GM12878 (cell line): ENCODE data around the gene ABHD15. TPM values are rescaled to one million over a fixed set of nuclear protein-coding genes. Genes with fewer than 3 reads are reported as not detected.
A peak's percentile ranks its signal among the peaks of the same experiment; 100 is the strongest.

Experiments used
- BMI1 ChIP-seq: fragments of 450-650 bp; IDR thresholded peaks from 2 replicates; pipeline ENCODE4 v1.6.1; 2016; ENCODE audit warnings: mild to moderate bottlenecking, moderate library complexity, borderline replicate concordance
- EED ChIP-seq: sonication (generic); IDR thresholded peaks from 2 replicates; pipeline ENCODE4 v1.6.1; 2016; ENCODE audit warnings: antibody characterized with exemption, low read depth
- IKZF1 ChIP-seq: fragments of 450-650 bp; conservative IDR thresholded peaks from 2 replicates; pipeline ENCODE4 v1.6.1; 2017; ENCODE audit warnings: antibody characterized with exemption, mild to moderate bottlenecking
- IKZF2 ChIP-seq, 2 experiments: fragments of 450-650 bp; IDR thresholded peaks; 2 replicates each; pipeline ENCODE4 v1.6.1; 2017; ENCODE audit warnings: mild to moderate bottlenecking in 2 of 2, moderate library complexity in 2 of 2
- MAX ChIP-seq: IDR thresholded peaks from 2 replicates; pipeline ENCODE4 v1.6.1; 2012; ENCODE audit warnings: low read depth, low read length, improper control_type of control experiment
- MTA3 ChIP-seq: IDR thresholded peaks from 2 replicates; pipeline ENCODE4 v1.6.1; 2012; ENCODE audit warnings: low read length, inconsistent platforms, borderline replicate concordance
- SMARCA5 ChIP-seq: fragments of 450-650 bp; IDR thresholded peaks from 2 replicates; pipeline ENCODE4 v1.6.1; 2017; ENCODE audit warnings: mild to moderate bottlenecking
- ZNF217 ChIP-seq: fragments of 450-650 bp; IDR thresholded peaks from 2 replicates; pipeline ENCODE4 v1.6.1; 2017; ENCODE audit warnings: antibody characterized with exemption, mild to moderate bottlenecking
- polyA plus RNA-seq, 11 experiments: library from polyadenylated mRNA; depleted of rRNA in 4 of 11; unstranded in 6 of 11; stranded (reverse) in 5 of 11; fragments of >200 nt; fragmentation: Nextera tagmentation in 4 of 11; fragmentation: Illumina TruSeq in 1 of 11; extraction: Ambion mirVana in 4 of 11; extraction: Trizol in 1 of 11; gene quantifications; 1 replicate in 1 of 11; 2 replicates in 10 of 11; pipeline versions ENCODE4 v1.2.1 to v1.2.3, GENCODE V29; 2011 to 2016; ENCODE audit warnings: inconsistent platforms in 2 of 11, missing spikeins in 2 of 11, low read depth in 1 of 11
- total RNA-seq, 4 experiments: library from RNA; depleted of rRNA in 3 of 4; stranded (reverse); fragments of >200 nt in 3 of 4; fragmentation: Illumina TruSeq in 1 of 4; extraction: Trizol in 1 of 4; gene quantifications; 2 replicates each; pipeline versions ENCODE4 v1.2.1 to v1.2.3, GENCODE V29; 2013 to 2021
- TF ChIP-seq, protein P1 (sequence below): fragments of 450-650 bp; formaldehyde crosslinking; IDR thresholded peaks from 2 replicates; pipeline ENCODE4 v1.4.0; 2020; ENCODE audit warnings: mild to moderate bottlenecking, moderate library complexity
- TF ChIP-seq, protein P2 (sequence below): fragments of 450-650 bp; IDR thresholded peaks from 2 replicates; pipeline ENCODE4 v1.6.1; 2017; ENCODE audit warnings: mild to moderate bottlenecking
- TF ChIP-seq, protein P3 (sequence below): fragments of 450-650 bp; IDR thresholded peaks from 2 replicates; pipeline ENCODE4 v1.6.1; 2017; ENCODE audit warnings: mild to moderate bottlenecking, moderate library complexity
- TF ChIP-seq, protein P4 (sequence below): fragments of 450-650 bp; IDR thresholded peaks from 2 replicates; pipeline ENCODE4 v1.6.1; 2017; ENCODE audit warnings: low read depth, mild to moderate bottlenecking, moderate library complexity
- TF ChIP-seq, protein P5 (sequence below): fragments of 450-650 bp; IDR thresholded peaks from 2 replicates; pipeline ENCODE4 v1.6.1; 2018; ENCODE audit warnings: mild to moderate bottlenecking, low read depth, moderate library complexity; ENCODE audit not compliant: partially characterized antibody

Gene ABHD15
- total and polyA plus RNA-seq, 10 of the 15 experiments (the other 5 are each of a cell fraction or from before 2014, with no cell fraction given), result 2.1 to 9.2 (median 4.9) TPM

- TF ChIP-seq, protein P1, sequence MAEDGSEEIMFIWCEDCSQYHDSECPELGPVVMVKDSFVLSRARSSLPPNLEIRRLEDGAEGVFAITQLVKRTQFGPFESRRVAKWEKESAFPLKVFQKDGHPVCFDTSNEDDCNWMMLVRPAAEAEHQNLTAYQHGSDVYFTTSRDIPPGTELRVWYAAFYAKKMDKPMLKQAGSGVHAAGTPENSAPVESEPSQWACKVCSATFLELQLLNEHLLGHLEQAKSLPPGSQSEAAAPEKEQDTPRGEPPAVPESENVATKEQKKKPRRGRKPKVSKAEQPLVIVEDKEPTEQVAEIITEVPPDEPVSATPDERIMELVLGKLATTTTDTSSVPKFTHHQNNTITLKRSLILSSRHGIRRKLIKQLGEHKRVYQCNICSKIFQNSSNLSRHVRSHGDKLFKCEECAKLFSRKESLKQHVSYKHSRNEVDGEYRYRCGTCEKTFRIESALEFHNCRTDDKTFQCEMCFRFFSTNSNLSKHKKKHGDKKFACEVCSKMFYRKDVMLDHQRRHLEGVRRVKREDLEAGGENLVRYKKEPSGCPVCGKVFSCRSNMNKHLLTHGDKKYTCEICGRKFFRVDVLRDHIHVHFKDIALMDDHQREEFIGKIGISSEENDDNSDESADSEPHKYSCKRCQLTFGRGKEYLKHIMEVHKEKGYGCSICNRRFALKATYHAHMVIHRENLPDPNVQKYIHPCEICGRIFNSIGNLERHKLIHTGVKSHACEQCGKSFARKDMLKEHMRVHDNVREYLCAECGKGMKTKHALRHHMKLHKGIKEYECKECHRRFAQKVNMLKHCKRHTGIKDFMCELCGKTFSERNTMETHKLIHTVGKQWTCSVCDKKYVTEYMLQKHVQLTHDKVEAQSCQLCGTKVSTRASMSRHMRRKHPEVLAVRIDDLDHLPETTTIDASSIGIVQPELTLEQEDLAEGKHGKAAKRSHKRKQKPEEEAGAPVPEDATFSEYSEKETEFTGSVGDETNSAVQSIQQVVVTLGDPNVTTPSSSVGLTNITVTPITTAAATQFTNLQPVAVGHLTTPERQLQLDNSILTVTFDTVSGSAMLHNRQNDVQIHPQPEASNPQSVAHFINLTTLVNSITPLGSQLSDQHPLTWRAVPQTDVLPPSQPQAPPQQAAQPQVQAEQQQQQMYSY, result no peak
- 0 out of 4 replicates have a peak, but pooled peaks of 1 of the 2 experiments have one; percentile 17 for TF ChIP-seq IKZF2 (IDR thresholded peaks at IDR 0.05)
- no peak for TF ChIP-seq MTA3
- TF ChIP-seq, protein P2, sequence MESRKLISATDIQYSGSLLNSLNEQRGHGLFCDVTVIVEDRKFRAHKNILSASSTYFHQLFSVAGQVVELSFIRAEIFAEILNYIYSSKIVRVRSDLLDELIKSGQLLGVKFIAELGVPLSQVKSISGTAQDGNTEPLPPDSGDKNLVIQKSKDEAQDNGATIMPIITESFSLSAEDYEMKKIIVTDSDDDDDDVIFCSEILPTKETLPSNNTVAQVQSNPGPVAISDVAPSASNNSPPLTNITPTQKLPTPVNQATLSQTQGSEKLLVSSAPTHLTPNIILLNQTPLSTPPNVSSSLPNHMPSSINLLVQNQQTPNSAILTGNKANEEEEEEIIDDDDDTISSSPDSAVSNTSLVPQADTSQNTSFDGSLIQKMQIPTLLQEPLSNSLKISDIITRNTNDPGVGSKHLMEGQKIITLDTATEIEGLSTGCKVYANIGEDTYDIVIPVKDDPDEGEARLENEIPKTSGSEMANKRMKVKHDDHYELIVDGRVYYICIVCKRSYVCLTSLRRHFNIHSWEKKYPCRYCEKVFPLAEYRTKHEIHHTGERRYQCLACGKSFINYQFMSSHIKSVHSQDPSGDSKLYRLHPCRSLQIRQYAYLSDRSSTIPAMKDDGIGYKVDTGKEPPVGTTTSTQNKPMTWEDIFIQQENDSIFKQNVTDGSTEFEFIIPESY, result no peak
- TF ChIP-seq EED, result 0 out of 2 replicates have a peak, but pooled peaks have one; percentile 27
- TF ChIP-seq BMI1, result no peak
- TF ChIP-seq SMARCA5, result peak; percentile 81; the same call in 1 of the 2 replicates
- no peak for TF ChIP-seq ZNF217
- TF ChIP-seq MAX, result no peak
- TF ChIP-seq, protein P3, sequence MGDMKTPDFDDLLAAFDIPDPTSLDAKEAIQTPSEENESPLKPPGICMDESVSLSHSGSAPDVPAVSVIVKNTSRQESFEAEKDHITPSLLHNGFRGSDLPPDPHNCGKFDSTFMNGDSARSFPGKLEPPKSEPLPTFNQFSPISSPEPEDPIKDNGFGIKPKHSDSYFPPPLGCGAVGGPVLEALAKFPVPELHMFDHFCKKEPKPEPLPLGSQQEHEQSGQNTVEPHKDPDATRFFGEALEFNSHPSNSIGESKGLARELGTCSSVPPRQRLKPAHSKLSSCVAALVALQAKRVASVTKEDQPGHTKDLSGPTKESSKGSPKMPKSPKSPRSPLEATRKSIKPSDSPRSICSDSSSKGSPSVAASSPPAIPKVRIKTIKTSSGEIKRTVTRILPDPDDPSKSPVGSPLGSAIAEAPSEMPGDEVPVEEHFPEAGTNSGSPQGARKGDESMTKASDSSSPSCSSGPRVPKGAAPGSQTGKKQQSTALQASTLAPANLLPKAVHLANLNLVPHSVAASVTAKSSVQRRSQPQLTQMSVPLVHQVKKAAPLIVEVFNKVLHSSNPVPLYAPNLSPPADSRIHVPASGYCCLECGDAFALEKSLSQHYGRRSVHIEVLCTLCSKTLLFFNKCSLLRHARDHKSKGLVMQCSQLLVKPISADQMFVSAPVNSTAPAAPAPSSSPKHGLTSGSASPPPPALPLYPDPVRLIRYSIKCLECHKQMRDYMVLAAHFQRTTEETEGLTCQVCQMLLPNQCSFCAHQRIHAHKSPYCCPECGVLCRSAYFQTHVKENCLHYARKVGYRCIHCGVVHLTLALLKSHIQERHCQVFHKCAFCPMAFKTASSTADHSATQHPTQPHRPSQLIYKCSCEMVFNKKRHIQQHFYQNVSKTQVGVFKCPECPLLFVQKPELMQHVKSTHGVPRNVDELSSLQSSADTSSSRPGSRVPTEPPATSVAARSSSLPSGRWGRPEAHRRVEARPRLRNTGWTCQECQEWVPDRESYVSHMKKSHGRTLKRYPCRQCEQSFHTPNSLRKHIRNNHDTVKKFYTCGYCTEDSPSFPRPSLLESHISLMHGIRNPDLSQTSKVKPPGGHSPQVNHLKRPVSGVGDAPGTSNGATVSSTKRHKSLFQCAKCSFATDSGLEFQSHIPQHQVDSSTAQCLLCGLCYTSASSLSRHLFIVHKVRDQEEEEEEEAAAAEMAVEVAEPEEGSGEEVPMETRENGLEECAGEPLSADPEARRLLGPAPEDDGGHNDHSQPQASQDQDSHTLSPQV, result no peak
- peak; percentile 33; the same call in 1 of the 2 replicates for TF ChIP-seq IKZF1
- TF ChIP-seq, protein P4, sequence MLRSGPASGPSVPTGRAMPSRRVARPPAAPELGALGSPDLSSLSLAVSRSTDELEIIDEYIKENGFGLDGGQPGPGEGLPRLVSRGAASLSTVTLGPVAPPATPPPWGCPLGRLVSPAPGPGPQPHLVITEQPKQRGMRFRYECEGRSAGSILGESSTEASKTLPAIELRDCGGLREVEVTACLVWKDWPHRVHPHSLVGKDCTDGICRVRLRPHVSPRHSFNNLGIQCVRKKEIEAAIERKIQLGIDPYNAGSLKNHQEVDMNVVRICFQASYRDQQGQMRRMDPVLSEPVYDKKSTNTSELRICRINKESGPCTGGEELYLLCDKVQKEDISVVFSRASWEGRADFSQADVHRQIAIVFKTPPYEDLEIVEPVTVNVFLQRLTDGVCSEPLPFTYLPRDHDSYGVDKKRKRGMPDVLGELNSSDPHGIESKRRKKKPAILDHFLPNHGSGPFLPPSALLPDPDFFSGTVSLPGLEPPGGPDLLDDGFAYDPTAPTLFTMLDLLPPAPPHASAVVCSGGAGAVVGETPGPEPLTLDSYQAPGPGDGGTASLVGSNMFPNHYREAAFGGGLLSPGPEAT, result 0 out of 2 replicates have a peak, but pooled peaks have one; percentile 15
- TF ChIP-seq, protein P5, sequence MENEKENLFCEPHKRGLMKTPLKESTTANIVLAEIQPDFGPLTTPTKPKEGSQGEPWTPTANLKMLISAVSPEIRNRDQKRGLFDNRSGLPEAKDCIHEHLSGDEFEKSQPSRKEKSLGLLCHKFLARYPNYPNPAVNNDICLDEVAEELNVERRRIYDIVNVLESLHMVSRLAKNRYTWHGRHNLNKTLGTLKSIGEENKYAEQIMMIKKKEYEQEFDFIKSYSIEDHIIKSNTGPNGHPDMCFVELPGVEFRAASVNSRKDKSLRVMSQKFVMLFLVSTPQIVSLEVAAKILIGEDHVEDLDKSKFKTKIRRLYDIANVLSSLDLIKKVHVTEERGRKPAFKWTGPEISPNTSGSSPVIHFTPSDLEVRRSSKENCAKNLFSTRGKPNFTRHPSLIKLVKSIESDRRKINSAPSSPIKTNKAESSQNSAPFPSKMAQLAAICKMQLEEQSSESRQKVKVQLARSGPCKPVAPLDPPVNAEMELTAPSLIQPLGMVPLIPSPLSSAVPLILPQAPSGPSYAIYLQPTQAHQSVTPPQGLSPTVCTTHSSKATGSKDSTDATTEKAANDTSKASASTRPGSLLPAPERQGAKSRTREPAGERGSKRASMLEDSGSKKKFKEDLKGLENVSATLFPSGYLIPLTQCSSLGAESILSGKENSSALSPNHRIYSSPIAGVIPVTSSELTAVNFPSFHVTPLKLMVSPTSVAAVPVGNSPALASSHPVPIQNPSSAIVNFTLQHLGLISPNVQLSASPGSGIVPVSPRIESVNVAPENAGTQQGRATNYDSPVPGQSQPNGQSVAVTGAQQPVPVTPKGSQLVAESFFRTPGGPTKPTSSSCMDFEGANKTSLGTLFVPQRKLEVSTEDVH, result no peak
Observed at GRCh38 chr17:29591737-29592608, 25.1 kb upstream of the ABHD15 start (continued).
